Muscle layer of colon (tissue), 2 donors: ENCODE measurements around the gene RYR2.

ENCODE experiments used
- H3K27ac ChIP-seq: one replicate; pipeline ENCODE4 v1.7.0; 2013; ENCODE audit warnings: low read depth, mild to moderate bottlenecking, low read length, moderate library complexity
- H3K27me3 ChIP-seq, 2 donors: one replicate each; pipeline ENCODE4 v1.7.0; 2013; ENCODE audit warnings: low read length in 2 of 2, mild to moderate bottlenecking in 2 of 2; ENCODE audit not compliant: insufficient read depth in 2 of 2, control insufficient read depth in 1 of 2
- H3K36me3 ChIP-seq: one replicate; pipeline ENCODE4 v1.7.0; 2013; ENCODE audit warnings: mild to moderate bottlenecking, low read length; ENCODE audit not compliant: insufficient read depth
- H3K4me1 ChIP-seq: one replicate; pipeline ENCODE4 v1.7.0; 2013; ENCODE audit warnings: mild to moderate bottlenecking, low read length; ENCODE audit not compliant: insufficient read depth
- H3K4me3 ChIP-seq, 2 donors: one replicate each; pipeline ENCODE4 v1.7.0; 2013; ENCODE audit warnings: low read length in 2 of 2, low read depth in 1 of 2, mild to moderate bottlenecking in 1 of 2, moderate library complexity in 1 of 2
- H3K9ac ChIP-seq: one replicate; pipeline ENCODE4 v1.7.0; 2013; ENCODE audit warnings: low read length
- H3K9me3 ChIP-seq: one replicate; pipeline ENCODE4 v1.7.0; 2013; ENCODE audit warnings: mild to moderate bottlenecking, low read length
- donor health status: abdominal sarcoma.
- donor health status: Adenocarcinoma of cecum.

Gene RYR2

DNA sequence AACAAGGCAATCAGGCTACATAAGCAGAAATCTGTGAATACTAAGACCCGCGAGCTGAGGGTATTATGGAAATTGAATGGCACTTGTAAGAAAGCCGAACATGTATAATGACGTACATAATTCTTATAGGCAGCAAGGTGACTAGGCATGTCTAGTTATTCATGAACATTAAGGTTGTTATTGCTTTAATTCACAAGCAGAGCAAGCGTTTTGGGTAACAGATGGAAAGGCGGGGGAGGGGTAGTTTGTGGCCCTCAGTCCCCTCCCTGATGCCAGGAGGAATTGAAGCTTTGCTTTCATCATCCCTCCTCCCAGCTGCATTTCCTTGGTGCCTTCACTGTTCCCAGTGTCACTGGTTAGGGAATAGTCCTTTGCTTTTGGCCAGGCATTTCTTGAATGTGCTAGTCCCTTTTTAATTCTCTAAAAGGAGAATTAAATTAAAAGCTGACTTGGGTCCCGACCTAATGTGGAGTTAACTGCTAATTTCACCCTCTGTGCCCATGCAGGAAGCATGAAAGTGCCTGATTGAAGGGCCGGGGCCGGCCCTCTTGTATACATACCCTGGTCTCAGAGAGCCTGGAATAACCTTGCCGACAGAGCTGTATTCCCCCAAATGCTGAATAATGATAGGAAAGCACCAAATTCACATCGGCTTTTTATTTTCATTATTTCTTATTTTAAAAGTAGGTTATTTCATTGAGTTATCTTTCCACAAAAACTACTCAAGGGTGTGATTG, 42.5 kb downstream of the RYR2 start:
- no peak overlapping the region for H3K27ac ChIP-seq
- no peaks in the 10 kb centered on the region for H3K36me3 ChIP-seq
- H3K4me1 ChIP-seq, result peaks cover 4% of the 10 kb centered on the region
- H3K9me3 ChIP-seq, result no peaks in the 10 kb centered on the region
- H3K27me3 ChIP-seq, result no peaks in the 10 kb centered on the region
- no peak overlapping the region for H3K4me3 ChIP-seq
- no peak overlapping the region for H3K9ac ChIP-seq

DNA sequence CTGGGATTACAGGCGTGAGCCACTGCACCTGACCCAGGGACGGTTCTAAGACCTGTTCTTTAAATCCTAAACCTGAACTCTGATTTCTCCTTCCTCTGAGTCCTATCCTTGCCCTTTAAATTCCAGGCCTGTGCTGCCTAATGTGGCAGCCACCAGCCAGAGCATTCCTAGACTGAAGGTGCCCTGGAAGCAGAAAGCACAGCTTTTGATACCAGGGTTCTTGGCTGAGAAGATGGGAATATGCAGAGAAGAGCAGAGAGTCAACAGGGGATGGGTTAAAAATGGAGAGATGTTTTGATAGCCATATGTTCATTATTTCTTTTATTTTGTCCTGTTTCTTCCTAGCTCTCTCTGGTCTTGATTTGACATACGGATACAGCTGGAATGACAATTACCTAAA, 49.7 kb downstream of the RYR2 start:
- peaks cover 12% of the 10 kb centered on the region for H3K4me1 ChIP-seq
- no peak overlapping the region for H3K4me3 ChIP-seq
- no peaks in the 10 kb centered on the region for H3K36me3 ChIP-seq
- no peaks in the 10 kb centered on the region for H3K27me3 ChIP-seq
- no peak overlapping the region for H3K27ac ChIP-seq
- no peaks in the 10 kb centered on the region for H3K9me3 ChIP-seq
- H3K9ac ChIP-seq, result no peak overlapping the region

DNA sequence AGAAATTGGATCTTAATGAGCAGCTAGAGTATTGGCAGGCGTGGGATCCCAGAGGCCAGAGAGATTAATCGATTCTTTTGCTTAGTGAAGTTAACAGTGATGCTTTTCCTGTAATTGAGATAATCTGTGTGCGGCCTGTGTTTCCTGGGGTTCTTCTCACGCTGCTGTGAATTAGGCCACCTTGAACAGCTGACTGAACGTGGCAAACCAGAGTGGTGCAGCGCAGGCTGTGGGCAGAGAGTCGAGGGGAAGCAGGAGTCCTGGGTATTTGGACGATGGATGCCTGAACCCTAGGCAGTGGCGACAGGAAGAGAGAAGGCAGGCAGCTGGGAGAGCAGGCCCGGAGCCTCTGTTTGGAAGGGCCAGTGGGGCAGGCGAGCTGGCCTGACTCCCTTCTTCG, 51.7 kb downstream of the RYR2 start:
- Histone ChIP-seq H3K27me3 (no peaks in the 10 kb centered on the region), H3K27ac (no peak overlapping the region), H3K4me3 (no peak overlapping the region), H3K4me1 (peaks cover 12% of the 10 kb centered on the region), H3K9ac (no peak overlapping the region), H3K9me3 (no peaks in the 10 kb centered on the region), H3K36me3 (no peaks in the 10 kb centered on the region)

DNA sequence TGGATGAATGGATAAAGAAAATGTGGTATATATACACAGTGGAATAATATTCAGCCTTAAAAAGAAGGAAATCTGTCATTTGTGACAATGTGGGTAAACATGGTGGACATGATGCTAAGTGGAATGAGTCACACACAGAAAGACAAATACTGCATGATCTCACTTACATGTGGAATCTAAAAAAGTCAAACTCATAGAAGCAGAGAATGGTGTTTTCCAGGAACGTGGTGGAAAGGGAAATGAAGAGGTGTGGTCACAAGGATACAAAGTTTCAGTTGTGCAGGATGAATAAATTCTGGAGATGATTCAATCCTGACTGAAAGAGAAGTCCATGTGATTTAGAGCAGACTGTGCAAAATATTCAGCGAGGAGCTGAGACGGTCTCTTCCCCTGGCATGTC, 56.6 kb downstream of the RYR2 start:
- Histone ChIP-seq H3K9ac (no peak overlapping the region), H3K4me1 (peaks cover 12% of the 10 kb centered on the region), H3K27ac (no peak overlapping the region), H3K9me3 (no peaks in the 10 kb centered on the region), H3K27me3 (no peaks in the 10 kb centered on the region), H3K36me3 (no peaks in the 10 kb centered on the region), H3K4me3 (no peak overlapping the region)

DNA sequence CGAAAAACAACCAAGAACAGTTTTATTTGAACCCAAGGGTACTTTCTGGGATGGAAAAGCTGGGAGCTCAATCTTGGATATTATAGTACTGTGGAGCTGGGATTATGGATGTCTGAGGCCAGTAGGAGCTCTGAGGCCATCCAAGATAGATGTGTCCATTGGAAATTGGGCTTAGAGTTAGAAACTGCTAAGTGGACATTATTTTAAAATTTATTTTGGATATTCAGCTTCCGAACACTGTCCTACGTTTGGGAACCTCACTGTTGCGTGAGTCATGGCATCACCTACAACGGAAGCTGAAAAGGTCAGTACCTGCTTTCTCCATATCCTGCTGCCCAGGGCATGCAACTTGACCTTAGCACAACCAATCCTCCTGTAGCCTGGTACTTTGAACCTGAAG, 61.0 kb downstream of the RYR2 start:
- H3K27ac ChIP-seq, result no peak overlapping the region
- H3K4me3 ChIP-seq, result no peak overlapping the region
- H3K9me3 ChIP-seq, result no peaks in the 10 kb centered on the region
- H3K36me3 ChIP-seq, result no peaks in the 10 kb centered on the region
- H3K27me3 ChIP-seq, result no peaks in the 10 kb centered on the region
- no peak overlapping the region for H3K9ac ChIP-seq
- H3K4me1 ChIP-seq, result peaks cover 4% of the 10 kb centered on the region

DNA sequence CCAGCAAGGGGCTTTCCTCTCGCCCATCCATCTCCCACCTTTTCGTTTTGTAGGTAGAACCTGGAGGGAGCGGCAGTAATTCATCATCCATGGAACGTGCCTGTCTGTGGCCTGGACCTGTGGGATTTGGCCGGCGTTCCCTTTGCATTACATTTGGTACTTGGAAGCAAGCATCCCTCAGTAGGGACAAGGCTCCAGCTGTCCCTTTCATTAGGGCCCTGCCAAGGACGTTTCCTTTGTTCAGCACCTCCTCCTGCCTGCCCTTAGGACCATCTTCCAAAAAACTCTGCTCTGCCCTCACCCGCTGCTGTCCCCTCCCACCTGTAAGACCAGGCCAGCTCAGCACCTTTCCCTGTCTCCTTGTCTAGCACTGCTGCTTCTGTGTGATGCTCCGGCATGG, 62.1 kb downstream of the RYR2 start:
- H3K27me3 ChIP-seq, result no peaks in the 10 kb centered on the region
- H3K4me3 ChIP-seq, result no peak overlapping the region
- no peaks in the 10 kb centered on the region for H3K9me3 ChIP-seq
- H3K36me3 ChIP-seq, result no peaks in the 10 kb centered on the region
- H3K9ac ChIP-seq, result no peak overlapping the region
- H3K27ac ChIP-seq, result no peak overlapping the region
- peaks cover 12% of the 10 kb centered on the region for H3K4me1 ChIP-seq

DNA sequence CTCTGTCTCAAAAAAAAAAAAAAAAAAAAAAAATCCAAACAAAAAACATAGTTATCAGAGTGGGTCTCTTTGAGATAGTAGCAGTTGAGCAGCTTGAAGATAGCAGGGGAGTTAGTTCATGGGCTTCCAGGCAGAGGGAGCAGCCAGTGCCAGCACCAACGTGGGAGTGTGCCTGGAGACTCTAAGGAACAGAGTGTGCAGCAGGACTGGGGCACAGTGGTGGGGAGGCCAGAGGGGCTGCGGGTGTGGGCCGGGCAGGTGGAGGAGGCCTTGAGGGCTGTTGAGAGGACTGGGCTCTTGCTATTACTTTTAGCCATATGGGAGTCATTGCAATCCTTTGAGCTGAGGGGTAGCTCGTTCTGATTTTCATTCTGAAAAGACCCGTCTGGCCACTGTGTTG, 63.8 kb downstream of the RYR2 start:
- no peak overlapping the region for H3K4me3 ChIP-seq
- H3K36me3 ChIP-seq, result no peaks in the 10 kb centered on the region
- H3K9ac ChIP-seq, result no peak overlapping the region
- H3K27ac ChIP-seq, result no peak overlapping the region
- no peaks in the 10 kb centered on the region for H3K27me3 ChIP-seq
- H3K4me1 ChIP-seq, result peaks cover 12% of the 10 kb centered on the region
- no peaks in the 10 kb centered on the region for H3K9me3 ChIP-seq

DNA sequence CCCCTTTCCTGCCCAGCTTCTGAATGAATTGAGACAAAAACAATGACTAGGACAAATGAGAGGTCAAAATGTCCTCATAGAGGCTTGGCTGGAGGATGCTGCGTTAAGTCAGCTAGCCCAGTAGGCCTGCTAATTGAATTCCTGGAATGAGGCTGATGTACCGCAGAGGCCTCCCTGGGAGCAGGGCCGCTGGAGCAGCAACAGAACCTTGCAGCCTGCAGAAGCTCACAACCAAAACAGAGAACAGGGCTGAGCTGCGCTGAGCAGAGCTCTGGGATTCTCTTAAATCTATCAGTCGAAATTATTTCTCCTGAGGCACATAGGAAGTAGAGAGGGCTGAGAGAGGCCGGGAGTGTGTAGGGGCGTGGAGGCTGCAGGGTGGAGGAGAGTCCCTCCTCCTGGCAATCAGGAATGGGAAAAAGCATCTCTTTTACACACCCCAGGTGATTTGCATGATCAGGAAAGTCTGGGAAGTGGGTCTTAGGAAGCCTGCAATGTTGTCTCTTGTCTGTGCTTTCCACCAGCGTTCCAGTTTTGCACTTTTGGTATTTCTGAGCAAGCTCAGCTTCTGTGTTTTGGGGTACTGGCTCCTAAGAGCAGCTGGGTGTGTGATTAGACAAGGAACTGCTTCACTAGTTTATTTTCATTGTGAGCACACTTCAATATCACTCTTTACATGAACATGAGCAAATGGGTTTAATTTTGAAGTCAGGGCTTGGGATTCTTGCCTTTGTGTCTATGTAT, 66.5 kb downstream of the RYR2 start:
- no peak overlapping the region for H3K27ac ChIP-seq
- no peak overlapping the region for H3K4me3 ChIP-seq
- H3K27me3 ChIP-seq, result no peaks in the 10 kb centered on the region
- no peak overlapping the region for H3K9ac ChIP-seq
- H3K4me1 ChIP-seq, result peaks cover 22% of the 10 kb centered on the region
- no peaks in the 10 kb centered on the region for H3K36me3 ChIP-seq
- H3K9me3 ChIP-seq, result no peaks in the 10 kb centered on the region

DNA sequence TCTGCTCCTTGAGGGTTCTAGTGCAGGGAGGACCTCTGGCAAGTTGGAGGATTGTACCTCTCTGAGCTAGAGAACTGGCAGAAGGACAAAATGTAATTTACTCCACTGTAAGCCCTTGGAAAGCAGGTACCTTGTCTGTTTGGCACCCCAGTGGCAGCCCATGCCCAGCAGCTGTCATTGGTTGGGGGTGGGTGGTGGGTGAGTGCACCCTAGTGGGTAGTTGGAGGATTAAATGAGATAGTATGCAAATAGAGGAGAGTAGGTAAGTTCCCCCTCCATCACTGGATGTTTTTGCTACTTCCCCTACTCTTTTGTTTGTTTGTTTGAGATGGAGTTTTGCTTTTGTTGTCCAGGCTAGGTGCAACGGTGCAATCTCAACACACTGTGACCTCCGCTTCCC, 69.8 kb downstream of the RYR2 start:
- H3K4me1 ChIP-seq, result peaks cover 22% of the 10 kb centered on the region
- H3K36me3 ChIP-seq, result no peaks in the 10 kb centered on the region
- no peak overlapping the region for H3K9ac ChIP-seq
- H3K27me3 ChIP-seq, result no peaks in the 10 kb centered on the region
- H3K4me3 ChIP-seq, result no peak overlapping the region
- no peak overlapping the region for H3K27ac ChIP-seq
- no peaks in the 10 kb centered on the region for H3K9me3 ChIP-seq

DNA sequence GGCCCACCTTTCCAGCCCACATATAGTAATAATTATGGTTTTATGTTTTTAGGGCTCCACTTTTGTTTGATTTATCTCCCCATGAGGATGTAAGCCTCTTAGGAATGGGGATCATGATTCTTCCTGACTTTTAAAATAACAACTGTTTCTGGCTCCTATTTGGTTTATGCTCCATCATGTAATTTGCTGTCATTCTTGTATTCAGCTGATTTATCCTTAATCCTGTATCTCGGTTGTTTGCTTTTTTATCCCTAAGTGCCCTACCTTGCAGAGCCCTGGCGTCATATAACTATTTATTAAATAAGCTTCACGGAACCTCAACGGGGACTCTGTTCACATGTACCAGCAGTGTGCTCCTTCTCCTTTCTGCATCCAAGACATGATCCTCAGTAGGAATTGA, 70.7 kb downstream of the RYR2 start:
- Histone ChIP-seq H3K27ac (no peak overlapping the region), H3K4me3 (no peak overlapping the region), H3K4me1 (peaks cover 21% of the 10 kb centered on the region), H3K9ac (no peak overlapping the region), H3K27me3 (no peaks in the 10 kb centered on the region), H3K36me3 (no peaks in the 10 kb centered on the region), H3K9me3 (no peaks in the 10 kb centered on the region)

DNA sequence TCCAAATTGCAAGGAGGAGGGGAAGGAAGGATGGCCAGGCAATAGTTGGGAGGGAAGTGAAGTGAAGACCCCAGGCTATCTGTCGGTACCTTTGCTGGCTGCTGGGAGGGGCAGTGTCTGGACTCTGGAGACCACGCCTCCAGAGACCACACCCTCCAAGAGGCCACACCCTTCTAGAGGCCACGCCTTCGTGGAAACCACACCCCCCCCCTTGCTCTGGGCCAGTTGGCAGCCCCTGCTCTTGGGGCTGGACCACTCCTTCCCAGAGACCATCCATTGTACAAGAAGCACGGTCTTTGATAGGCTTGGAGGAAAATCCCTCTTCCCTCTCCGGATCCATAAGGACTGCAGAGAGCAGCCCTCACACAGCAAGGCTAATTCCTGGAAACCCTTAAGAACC, 73.1 kb downstream of the RYR2 start:
- Histone ChIP-seq H3K4me3 (no peak overlapping the region), H3K4me1 (peaks cover 10% of the 10 kb centered on the region), H3K9me3 (no peaks in the 10 kb centered on the region), H3K36me3 (no peaks in the 10 kb centered on the region), H3K9ac (no peak overlapping the region), H3K27ac (no peak overlapping the region), H3K27me3 (no peaks in the 10 kb centered on the region)

DNA sequence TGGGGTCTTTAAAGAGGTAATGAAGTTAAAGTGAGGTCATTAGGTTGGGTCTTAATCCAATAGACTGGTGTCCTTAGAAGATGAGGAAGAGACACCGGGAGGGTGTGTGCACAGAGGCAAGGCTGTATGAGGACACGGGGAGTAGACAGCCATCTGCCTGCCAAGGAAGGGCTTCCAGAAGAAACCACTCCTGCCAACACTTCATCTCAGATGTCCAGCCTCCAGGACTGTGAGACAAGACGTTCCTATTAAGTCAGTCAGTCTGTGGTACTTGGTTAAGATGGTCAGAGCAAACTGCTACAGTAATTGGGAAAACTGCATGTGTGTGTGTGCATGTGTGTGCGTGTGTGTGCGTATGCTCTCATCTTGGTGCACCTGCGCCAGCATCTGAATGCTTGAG, 77.1 kb downstream of the RYR2 start:
- Histone ChIP-seq H3K9ac (no peak overlapping the region), H3K27me3 (no peaks in the 10 kb centered on the region), H3K36me3 (no peaks in the 10 kb centered on the region), H3K4me3 (no peak overlapping the region), H3K27ac (no peak overlapping the region), H3K9me3 (no peaks in the 10 kb centered on the region), H3K4me1 (no peaks in the 10 kb centered on the region)
